ENCODE results near the gene SNRPB. TPM values are rescaled to one million over a fixed set of nuclear protein-coding genes. Genes with fewer than 3 reads are reported as not detected.

The SNRPB gene
- total RNA-seq = 100 to 1,000 TPM in 5 of 6 donors, 10 to 100 TPM in 1; 54.5 to 216 (median 123) TPM

DNA sequence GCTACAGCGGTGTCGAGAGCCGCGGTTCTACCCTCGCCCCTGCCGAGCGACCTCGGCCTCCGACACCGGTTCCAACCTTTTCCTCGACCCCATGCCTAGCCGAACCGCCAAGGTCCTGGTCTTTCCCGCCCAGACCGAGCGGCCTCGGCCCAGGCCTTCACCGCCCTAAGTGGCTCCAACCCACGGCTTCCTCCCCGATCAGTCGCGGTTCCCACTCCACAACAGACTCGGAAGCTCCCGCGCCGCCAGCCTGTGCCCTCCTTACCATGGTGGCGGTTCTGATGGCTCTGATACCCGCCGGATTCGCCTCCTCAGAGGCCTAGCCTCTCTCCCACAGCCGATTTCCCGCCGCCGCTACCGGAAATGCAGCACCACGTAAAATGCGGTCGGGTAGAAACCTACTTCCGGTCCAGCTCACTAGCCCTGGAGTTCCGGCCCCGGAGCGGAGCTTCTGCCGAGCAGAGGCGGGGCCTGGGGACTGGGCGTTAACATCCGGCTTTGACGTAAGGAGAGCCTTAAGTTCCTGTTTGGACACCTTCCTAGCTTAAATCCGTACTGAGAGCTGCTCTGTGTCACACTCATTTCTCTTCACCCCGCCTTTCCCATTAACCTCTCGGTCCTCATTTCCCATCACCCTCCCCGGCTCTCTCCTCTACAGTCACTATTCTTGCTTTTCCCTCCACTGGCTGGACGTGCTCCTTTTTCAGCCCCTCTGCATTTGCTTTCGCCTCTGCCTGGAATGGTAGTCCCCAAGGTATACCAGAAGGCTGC, at the start of gene SNRPB:
Gene SNRPB, minus strand, starts transcription at position 367 of the 771 bp plus-strand sequence. Its CDS starts 99 bp downstream, at position 268.
- peak within 1 kb of the TSS; percentile 87 to 98 (median 92) for H3K27ac ChIP-seq
- H3K36me3 ChIP-seq = peaks cover 10 to 25% (median 20%) of the 10 kb centered on the region in 4 donors
- peak; percentile 93 to 98 for DNase-seq
- TF ChIP-seq, protein P1, sequence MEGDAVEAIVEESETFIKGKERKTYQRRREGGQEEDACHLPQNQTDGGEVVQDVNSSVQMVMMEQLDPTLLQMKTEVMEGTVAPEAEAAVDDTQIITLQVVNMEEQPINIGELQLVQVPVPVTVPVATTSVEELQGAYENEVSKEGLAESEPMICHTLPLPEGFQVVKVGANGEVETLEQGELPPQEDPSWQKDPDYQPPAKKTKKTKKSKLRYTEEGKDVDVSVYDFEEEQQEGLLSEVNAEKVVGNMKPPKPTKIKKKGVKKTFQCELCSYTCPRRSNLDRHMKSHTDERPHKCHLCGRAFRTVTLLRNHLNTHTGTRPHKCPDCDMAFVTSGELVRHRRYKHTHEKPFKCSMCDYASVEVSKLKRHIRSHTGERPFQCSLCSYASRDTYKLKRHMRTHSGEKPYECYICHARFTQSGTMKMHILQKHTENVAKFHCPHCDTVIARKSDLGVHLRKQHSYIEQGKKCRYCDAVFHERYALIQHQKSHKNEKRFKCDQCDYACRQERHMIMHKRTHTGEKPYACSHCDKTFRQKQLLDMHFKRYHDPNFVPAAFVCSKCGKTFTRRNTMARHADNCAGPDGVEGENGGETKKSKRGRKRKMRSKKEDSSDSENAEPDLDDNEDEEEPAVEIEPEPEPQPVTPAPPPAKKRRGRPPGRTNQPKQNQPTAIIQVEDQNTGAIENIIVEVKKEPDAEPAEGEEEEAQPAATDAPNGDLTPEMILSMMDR (IDR thresholded peaks at IDR 0.05) = peak in 1 of 6 experiments; percentile 14
- peak in 3 of 4 donors; percentile 83 to 97 (median 95) for TF ChIP-seq POLR2A (IDR thresholded peaks at IDR 0.05)
- TF ChIP-seq EP300 (IDR thresholded peaks at IDR 0.05) = peak in 2 of 4 donors; percentile 29 to 68
- TF ChIP-seq POLR2AphosphoS5 (IDR thresholded peaks at IDR 0.05) = peak; percentile 94 to 98
- ATAC-seq (ENCODE audit: low FRiP score in 2 of 2) = peak; percentile 98 to 99
- no peaks in the 10 kb centered on the region for H3K9me3 ChIP-seq
- WGBS, 2 donors = 2% methylated on average over 25 to 40 of the region's 53 CpGs
- no peaks in the 10 kb centered on the region for H3K27me3 ChIP-seq
- H3K4me3 ChIP-seq = peak within 1 kb of the TSS; percentile 56 to 93 (median 76)
- peaks cover 13 to 34% (median 19%) of the 10 kb centered on the region in 4 donors for H3K4me1 ChIP-seq

DNA sequence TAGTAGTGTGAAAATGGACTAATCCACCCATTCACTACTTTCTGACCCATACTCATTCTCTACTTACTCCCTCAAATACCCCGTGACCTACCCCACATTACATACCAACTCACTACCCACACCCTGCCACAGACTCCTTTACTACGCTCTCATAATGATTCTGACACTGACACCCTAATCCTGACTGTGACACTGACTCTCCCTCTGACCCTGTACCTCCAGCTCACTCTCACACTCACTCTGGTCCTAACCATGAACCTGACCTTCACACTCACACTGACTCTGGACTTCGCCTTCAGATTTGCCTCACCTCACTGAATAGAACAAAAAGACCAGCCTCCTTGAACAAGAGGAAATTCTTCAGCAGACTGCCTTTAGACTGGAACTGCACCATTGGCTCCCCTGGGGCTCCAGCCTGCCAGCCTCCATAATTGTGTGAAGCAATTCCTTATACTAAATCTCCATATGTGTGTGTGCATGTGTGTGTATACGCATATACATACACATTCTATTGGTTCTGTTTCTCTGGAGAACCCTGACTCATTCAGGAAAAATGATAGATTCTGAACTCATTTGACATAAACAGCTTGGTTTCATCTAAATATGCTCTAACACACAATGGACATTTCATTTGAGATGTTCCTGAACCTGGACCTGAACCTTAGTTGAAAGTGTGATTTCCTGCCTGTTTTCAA, 48.7 kb upstream of the SNRPB start:
- H3K4me1 ChIP-seq = peaks cover 3 to 10% (median 6%) of the 10 kb centered on the region in 4 donors

DNA sequence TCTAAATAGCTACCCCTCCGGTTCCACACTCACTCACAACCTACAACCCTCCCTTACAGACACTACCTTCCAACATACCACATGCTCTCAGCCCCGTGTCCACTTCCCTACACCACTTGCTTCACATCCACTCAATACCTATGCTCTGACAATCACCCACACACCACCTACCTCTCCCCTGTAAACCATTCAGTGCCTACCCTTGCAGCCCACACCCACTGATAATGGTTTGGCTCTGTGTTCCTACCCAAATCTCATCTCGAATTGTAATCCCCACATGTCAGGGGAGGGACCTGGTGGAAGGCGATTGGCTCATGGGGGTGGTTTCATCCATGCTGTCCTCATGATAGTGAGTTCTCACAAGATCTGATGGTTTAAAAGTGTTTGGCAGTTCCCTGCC, 48.0 kb upstream of the SNRPB start:
- ATAC-seq (ENCODE audit: low FRiP score in 2 of 2) (no peak), DNase-seq (no peak)
- WGBS, 2 donors = 70 to 77% methylated on average over 4 of the region's 4 CpGs

More for the DNA sequence above, 48.7 kb upstream of the SNRPB start:
- Histone ChIP-seq H3K4me3 (no peak overlapping the region), H3K9me3 (no peaks in the 10 kb centered on the region), H3K27ac (no peak overlapping the region), H3K27me3 (no peaks in the 10 kb centered on the region), H3K36me3 (no peaks in the 10 kb centered on the region)
- no peak for DNase-seq
- 92 to 97% methylated on average over 4 of the region's 4 CpGs for WGBS, 2 donors
- ATAC-seq (ENCODE audit: low FRiP score in 2 of 2) = no peak
- TF ChIP-seq, protein P1 (IDR thresholded peaks at IDR 0.05) = no peak
- TF ChIP-seq EP300 (IDR thresholded peaks at IDR 0.05) (no peak), POLR2AphosphoS5 (IDR thresholded peaks at IDR 0.05) (no peak), POLR2A (IDR thresholded peaks at IDR 0.05) (no peak)

DNA sequence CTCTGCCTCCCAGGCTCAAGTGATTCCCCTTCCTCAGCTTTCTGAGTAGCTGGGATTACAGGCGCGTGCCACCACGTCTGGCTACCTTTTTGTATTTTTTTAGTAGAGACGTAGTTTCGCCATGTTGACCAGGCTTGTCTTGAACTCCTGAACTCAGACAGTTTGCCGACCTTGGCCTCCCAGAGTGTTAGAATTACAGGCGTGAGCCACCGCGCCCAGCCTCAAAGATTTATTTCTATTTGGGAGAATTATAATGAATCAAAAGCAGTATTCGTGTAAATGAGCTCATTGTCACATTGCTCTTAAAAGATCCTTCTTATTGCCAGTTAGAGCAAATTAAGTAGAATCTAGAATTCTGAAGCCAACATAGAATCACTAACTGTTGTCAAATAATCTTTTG, 47.5 kb upstream of the SNRPB start:
- peaks cover 0 to 6% (median 2%) of the 10 kb centered on the region in 4 donors for H3K4me1 ChIP-seq
- no peaks in the 10 kb centered on the region for H3K27me3 ChIP-seq
- no peak overlapping the region for H3K27ac ChIP-seq
- H3K9me3 ChIP-seq = no peaks in the 10 kb centered on the region
- 78 to 84% methylated on average over 10 of the region's 10 CpGs for WGBS, 2 donors
- ATAC-seq (ENCODE audit: low FRiP score in 2 of 2) (no peak), DNase-seq (no peak)
- TF ChIP-seq POLR2AphosphoS5 (IDR thresholded peaks at IDR 0.05) (no peak), EP300 (IDR thresholded peaks at IDR 0.05) (no peak), POLR2A (IDR thresholded peaks at IDR 0.05) (no peak)
- no peaks in the 10 kb centered on the region for H3K36me3 ChIP-seq
- no peak overlapping the region for H3K4me3 ChIP-seq

More for the DNA sequence above, 48.0 kb upstream of the SNRPB start:
- Histone ChIP-seq H3K4me3 (no peak overlapping the region), H3K4me1 (peaks cover 0 to 6% (median 2%) of the 10 kb centered on the region in 4 donors), H3K9me3 (no peaks in the 10 kb centered on the region), H3K27me3 (no peaks in the 10 kb centered on the region), H3K36me3 (no peaks in the 10 kb centered on the region), H3K27ac (no peak overlapping the region)
- TF ChIP-seq POLR2A (IDR thresholded peaks at IDR 0.05) (no peak), POLR2AphosphoS5 (IDR thresholded peaks at IDR 0.05) (no peak), EP300 (IDR thresholded peaks at IDR 0.05) (no peak)
- TF ChIP-seq, protein P1 (IDR thresholded peaks at IDR 0.05) = no peak

DNA sequence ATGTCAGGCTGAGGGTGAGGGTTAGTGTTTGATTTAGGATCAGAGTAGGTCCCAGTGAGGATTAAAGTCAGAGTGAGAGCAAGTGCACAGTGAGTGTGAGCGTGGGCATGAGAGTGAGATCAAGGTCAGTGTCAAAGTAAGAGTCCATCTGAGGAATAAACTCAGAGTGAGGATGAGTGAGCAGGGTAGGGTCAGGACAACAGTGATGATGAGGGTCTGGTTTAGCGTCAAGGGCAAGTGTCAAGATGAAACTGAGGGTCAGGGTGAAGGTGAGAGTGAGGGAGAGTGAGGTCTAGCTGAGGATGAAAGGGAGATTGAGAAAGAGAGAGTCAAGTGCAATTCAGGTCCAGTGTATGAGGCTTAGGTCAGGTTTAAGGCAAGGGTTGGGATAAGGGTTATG, 45.8 kb upstream of the SNRPB start:
- no peak for TF ChIP-seq POLR2AphosphoS5 (IDR thresholded peaks at IDR 0.05)
- H3K9me3 ChIP-seq = no peaks in the 10 kb centered on the region
- ATAC-seq (ENCODE audit: low FRiP score in 2 of 2) = peak in 1 of 2 donors; percentile 16
- H3K4me3 ChIP-seq = no peak overlapping the region
- no peaks in the 10 kb centered on the region for H3K27me3 ChIP-seq
- WGBS, 2 donors = 64 to 94% methylated on average over 2 of the region's 2 CpGs
- peaks cover 0 to under 1% (median 0%) of the 10 kb centered on the region in 4 donors for H3K4me1 ChIP-seq
- no peak overlapping the region for H3K27ac ChIP-seq
- no peaks in the 10 kb centered on the region for H3K36me3 ChIP-seq
- DNase-seq = no peak
